ENCODE measurements around the gene METAP1.
"Not testable (repeated sequence)": the region's sequence is repeated elsewhere in the genome, so short reads cannot be mapped to it uniquely, and the experiment has no call there.

Gene METAP1

DNA sequence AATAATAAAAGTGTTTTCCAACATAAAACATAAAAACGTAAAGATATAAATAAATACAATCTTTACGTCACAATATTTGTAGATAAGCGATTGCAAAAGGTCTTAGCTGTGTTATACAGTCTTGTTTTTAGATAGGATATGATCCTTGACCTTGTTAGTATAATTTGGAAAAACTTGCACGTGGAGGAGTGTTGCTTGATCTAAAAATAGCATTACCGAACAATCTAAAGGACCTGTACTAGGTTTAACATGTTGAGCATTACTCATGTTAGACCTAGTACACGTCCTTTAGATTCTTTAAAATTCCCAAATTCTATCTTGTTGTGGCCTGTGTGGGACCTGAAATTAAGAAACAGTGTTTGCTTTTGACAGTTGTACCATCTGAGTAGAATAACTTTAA lies 1.6 kb downstream of the METAP1 start:
- no peak for DNase-seq

DNA sequence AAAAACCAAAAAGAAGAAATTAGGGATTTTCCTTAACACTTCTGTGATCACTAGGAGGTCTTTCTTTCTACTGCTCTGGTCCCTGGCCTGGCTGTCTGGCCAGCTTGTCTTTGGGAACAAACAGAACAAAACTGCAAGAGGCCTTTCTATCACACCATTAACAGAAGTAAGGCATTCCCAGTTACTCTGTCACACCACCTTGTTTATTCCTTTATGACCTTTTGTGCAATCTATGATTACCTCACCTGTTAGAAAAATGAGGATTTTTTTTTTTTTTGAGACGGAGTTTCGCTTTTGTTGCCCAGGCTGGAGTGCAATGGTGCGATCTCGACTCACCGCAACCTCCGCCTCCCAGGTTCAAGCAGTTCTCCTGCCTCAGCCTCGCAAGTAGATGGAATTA lies 3.0 kb downstream of the METAP1 start:
- DNase-seq, result no peak

DNA sequence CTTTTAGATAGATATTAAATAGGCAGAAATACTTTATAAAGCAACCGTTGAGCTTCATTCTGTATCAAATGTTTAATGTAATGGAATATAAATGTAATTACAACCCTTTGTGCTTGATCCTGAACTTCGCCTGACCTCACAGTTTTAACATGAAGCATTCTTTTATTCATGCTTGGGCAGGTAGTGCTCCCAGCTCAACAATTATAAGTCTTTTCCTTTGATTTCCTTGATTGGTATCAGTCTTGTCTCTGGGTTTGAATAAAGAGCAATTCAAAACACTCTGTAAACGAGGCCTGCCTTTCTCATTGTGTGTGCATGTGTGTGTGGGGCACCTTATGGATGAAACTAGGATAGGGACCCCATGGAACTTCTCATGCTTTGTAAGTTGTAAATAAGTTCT lies 6.8 kb downstream of the METAP1 start:
- no peak for DNase-seq

DNA sequence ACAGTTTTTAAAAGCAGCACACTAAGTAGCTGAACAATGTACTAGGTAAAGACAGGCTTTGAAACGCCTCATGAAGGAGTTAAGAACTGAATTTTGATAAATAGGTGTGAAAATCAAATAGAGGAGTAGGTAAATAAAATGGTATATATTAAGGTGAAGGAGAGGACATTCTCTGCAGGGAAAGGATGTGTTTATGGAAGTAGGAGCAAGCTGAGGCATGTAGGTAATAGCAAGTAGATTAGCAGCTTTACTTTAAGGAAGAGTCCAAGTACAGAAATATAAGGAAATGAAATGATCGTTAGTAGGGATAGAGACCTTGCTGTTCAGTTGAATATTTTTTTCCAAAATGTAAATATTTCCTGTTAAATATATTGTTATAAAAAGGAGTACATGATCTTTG lies 12.5 kb downstream of the METAP1 start:
- DNase-seq, result no peak

DNA sequence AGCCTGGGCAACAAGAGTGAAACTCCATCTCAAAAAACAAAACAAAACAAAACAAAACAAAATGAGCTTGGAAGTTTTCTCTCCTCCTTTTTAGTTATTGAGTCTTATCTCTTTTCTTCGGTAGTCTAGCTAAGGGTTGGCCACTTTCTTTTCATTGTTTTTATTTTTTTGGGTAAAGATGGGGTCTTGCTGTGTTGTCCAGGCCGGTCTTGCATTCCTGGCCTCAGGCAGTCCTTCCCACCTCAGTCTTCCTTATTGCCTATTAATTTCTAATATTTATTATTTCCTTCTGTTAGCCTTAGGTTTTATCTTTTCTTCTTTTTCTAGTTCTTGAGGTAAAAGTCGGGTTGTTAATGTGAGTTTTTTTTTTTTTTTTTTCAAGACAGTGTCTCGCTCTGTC lies 16.4 kb downstream of the METAP1 start:
- no peak for DNase-seq

DNA sequence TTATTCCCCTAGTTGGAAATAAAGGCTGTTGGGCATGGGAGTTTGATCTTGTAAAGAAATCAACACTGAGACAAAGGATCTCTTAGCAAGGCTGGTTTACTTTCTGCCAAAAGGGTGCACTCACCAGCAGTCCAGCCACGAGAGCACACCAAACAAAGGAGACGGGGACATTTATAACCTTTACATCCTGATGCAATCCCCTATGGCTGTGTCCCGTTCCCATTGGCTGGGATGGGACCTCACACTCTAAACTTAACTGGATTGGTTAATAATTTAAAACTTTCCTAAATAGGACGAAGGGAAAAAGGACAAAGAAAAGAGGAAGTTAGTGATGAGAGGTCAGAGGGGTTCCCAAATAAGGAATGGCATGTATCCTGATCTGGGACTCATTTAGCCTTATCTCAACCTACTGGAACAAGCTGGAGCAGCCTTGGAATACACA lies 17.9 kb downstream of the METAP1 start:
- DNase-seq, result no peak

DNA sequence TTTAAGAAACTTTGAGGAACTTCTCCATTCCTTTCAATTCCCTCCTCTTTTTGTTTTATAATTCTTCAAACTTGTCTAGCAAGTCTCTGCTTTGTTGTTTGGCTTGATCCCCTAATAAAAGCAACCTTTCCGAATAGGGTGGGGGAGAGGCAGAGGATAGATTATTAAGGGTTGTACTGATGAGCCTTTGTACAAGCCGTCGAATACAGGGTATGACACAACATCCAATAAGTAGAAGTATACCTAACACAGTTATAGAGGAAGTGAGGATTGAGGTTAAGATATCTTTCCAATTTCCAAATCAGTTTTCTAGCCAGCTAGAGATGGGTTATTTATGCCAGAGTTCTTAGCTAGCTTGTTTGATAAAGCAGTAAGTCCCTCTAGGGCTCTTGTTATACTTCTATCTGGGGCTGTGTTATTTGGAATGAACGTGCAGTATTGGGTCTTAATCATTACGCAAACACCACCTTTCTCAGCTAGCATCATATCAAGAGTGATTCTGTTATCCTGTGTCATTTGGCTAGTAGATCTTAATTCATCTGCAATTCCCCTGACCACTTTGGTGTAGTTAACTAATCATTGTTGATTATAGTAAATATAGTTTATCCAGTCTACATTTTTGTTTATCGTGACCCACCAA lies 18.5 kb downstream of the METAP1 start:
- DNase-seq, result no peak

DNA sequence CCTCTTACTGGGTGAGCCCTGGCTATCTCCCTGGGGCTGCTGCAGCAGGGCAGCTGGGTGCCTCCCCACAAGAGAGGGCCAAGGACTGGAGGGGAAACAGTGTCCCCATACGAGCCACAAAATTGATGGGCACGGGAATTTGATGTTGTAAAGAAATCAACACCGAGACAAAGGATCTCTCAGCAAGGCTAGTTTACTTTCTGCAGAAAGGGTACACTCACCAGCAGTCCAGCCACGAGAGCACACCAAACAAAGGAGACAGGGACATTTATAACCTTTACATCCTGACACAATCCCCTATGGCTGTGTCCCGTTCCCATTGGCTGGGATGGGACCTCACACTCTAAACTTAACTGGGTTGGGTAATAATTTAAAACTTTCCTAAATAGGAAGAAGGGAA lies 25.9 kb downstream of the METAP1 start:
- DNase-seq, result no peak

DNA sequence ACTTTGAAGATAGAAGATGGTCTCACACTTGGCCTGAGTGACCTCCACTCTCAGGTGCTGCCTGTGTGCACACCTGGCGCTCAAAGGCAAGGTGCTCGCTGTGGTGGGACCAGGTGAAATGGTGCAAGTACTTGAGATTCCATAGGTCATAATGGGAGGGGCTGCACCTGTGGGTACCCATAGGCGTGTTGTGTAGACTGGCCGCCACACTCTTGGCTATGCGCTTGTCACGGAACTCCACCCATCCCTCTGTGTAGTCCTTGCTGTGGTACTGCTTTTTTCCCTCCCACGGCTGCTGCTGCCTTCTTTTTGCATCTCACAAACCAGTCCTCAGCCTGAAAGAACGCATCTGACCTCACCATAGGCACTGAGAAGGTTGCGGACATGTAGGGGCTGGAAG lies 27.0 kb downstream of the METAP1 start:
- DNase-seq, result no peak

DNA sequence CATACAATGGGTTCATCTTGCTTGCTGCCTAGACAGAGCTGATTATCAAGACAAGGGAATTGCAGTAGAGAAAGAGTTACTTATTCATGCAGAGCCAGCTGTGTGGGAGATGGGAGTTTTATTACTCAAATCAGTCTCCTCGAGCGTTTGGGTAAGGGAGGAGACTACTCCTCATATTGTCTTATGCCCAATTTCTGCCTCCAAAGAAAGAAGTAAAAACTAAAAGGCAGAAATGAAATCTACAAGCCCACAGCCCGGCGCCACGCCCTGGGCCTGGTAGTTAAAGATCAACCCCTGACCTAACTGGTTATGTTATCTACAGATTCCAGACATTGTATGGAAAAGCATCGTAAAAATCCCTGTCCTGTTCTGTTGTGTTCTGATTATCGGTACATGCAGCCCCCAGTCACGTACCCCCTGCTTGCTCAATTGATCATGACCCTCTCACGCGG lies 28.3 kb downstream of the METAP1 start:
- DNase-seq, result not testable (repeated sequence)

DNA sequence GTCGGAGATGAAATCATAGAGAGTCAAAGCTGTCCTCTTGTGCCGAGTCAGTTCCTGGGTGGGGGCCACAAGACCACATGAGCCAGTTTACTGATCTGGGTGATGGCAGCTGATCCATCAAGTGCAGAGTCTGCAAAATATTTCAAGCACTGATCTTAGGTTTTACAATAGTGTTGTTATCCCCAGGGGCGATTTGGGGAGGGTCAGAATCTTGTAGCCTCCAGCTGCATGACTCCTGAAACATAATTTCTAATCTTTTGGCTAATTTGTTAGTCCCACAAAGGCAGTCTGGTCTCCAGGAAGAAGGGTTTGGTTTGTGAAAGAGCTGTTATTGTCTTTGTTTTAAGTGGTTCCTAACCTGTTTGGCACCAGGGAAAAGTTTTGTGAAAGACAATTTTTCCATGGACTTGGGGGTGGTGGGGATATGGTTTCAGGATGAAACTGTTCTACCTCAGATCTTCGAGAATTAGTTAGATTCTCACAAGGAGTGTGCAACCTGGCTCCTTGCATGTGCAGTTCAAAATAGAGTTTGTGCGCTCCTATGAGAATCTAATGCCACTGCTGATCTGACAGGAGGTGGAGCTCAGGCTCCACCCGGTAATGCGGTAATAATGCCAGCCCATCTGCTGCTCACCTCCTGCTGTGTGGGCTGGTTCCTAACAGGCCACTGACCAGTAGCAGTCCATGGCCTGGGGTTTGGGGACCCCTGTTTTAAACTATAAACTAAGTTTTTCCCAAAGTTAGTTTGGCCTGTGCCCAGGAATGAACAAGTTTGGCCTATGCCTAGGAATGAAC lies 29.2 kb downstream of the METAP1 start:
- DNase-seq, result no peak

DNA sequence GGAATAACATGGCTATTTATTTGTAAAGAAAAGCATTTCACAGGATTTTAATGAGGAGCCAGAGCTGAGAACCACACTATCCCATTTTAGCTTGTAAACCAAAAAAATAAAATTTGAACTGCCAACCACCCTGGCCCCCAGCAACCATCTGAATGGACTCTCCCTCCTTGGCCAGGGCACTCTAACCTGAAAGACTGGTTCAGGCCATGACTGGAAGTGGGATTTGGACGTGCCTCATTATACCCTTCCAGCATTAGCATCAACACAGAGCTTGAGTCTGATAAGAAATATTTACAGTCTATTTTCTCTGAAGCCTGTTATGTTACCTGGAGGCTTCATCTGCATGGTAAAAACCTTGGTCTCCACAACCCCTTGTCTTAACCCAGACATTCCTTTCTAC lies 30.0 kb downstream of the METAP1 start:
- no peak for DNase-seq

DNA sequence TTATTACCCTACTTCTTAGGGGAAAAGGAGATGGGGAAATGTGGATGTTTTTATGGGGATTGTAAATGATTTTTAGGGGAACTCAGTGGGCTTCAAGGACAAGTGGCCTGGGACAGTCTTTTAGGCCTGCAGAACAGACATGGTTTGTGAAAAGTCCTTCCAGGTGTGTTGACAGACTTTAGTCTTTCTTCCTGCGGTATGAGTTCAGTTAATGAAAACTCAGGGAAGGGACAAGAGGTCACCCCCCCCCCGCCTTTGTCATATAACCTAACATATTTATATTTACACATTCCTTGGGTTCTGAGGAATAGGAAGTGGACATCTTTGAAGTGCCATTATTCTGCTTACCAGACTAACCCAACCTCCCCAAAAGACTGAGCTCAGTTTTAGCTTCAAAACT lies 31.8 kb downstream of the METAP1 start:
- no peak for DNase-seq

DNA sequence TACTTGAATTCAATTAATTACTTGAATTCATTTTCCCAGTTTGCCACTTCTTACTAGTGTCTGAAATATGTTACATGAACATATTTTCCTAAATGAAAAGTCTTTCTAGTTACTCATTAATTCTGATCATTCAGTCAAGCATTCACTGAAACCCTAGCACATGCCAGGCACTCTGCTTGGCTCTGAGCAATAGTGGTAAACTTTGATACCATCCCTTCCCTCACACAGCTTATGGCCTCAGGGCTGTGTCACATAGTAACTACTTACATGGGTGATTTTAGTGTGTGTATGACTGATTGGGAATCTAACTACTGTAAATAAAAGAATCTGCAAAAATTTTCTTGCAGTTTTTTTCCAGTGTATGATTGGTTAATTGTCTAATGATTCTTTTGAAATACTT lies 32.7 kb downstream of the METAP1 start:
- DNase-seq, result no peak

DNA sequence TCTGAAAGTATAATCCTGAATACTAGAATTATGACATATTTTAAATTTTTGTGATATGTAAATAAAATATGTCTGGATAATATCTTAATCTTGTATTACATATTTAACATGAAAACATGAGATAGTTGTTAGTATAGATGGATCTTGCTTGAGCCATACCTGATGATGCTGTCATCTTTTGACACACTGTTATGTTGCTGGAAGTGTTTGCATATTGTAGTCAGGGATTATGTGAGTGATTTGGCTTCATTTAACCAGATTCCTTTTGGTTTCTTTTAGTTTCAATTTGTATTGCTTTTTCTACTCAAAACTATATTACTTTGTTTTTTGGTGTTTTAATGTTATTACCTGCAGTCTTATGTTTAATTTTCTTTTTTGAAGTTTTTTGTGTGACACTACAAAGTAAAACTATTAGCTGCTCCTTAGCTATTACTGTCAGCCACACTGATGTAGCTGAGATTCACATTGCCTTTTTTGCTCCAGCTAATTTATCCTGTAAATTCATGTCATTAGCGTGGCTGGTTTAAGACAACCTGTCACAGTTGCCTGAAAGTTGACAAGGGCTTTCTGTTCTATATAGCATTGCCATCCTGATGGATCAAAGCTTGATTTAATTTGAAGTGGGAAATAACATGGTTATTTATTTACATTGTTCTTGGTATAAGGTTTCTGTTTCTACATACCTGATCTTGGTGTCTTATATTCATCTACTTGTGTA lies 33.7 kb downstream of the METAP1 start:
- DNase-seq, result no peak

DNA sequence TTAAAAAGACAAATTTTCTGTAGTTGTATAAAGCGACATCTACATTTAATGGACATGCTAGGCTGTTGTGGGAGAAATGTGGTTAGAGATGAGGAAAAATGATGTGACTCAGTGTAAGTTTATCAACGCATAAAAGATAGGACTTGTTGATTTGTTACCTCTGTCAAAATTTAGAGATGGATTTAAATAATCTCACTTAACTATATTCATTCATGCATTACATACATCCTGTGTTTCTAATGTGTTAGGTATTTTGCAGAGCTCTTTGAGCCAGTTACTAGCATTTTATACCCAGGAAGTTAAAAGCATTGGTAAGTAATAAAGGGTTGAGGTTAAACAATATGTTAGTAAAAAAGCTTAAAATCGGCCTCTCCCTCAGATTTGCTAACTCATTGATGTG lies 34.3 kb downstream of the METAP1 start:
- DNase-seq, result no peak

DNA sequence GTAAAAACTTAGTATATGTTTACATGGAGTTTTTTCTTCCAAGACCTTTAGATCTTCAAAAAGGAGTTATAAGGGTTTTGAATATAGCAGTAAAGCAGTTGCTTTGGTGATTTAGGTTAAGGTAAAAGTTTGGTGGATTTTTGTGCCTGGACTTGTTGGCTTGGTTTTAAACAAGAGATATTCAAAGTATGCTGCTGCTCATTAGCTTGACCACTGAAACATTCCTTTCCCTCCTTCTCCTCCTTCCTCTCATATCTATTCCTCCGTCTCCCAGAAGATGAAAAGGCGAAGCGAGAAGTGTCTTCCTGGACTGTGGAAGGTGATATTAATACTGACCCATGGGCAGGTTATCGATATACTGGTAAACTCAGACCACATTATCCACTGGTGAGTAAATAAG lies 38.4 kb downstream of the METAP1 start:
- no peak for DNase-seq

DNA sequence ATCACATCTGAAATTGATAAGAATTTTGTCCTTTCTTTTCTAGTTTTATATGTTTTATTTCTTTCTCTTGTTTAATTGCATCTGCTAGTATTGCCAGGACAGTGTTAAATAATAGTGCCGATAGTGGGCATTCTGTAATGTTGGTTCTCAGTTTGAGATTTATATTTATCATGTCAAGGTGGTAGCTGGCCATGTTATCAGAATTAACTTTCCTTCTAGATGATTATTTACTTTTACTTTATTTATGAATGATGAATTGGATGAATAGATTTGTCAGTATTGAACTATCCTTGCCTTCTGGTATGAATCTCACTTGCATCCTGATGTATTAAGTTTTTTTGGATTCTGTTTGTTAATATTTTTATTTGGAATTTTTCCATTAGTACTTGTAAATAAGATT lies 42.7 kb downstream of the METAP1 start:
- DNase-seq, result no peak

DNA sequence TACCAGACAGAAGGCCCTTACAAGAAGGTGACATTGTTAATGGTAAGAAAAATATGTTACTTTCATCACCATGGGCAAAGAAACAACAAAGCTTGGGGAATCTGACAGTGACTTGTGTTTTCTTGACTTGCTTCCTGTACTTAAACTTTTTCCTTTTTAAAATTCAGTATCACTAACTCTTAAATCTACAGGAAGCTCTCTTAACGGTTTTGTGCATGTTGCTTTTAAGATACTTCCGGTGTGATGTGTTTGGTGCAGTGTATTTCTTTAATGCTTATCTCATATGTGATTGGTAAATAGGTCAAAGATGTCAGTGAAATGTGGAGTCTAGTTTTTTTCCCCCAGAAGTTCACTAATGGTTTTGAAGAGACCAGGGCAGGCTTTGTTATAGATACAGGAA lies 47.8 kb downstream of the METAP1 start:
- no peak for DNase-seq

DNA sequence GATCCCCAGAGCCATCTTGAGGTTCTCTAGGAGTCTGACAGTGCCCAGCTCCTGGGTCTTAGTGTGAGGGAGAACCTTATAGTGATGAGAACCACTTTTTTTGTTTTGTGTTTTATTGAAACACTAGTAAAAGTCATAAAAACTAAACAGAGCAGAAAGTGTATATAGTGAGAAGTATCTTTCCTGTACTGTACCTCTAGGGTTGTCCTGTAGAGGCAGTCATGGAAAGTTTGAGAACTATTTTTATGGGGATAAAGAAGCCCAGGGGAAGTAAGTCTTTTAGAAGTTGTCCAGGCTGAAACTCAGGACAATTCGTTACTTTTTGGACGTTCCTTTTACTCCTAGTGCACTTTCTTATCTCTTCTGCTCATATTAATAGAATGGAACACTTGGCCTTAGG lies 52.2 kb downstream of the METAP1 start:
- no peak for DNase-seq

DNA sequence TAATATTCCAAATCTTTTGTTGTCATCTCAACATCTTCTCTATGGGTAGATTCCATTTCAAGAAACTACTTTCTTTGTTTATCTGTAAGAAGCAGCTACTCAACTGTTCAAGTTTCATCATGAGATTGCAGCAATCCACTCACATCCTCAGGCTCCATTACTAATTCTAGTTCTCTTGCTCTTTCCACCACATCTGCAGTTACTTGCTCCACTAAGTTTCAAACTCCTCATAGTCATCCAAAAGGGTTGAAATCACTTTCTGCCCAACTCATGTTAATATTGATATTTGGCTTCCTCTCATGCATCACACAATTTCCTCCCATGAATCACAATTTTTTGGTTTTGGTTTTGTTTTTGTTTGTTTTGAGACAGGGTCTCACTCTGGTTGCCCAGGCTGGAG lies 57.4 kb downstream of the METAP1 start:
- DNase-seq, result no peak

DNA sequence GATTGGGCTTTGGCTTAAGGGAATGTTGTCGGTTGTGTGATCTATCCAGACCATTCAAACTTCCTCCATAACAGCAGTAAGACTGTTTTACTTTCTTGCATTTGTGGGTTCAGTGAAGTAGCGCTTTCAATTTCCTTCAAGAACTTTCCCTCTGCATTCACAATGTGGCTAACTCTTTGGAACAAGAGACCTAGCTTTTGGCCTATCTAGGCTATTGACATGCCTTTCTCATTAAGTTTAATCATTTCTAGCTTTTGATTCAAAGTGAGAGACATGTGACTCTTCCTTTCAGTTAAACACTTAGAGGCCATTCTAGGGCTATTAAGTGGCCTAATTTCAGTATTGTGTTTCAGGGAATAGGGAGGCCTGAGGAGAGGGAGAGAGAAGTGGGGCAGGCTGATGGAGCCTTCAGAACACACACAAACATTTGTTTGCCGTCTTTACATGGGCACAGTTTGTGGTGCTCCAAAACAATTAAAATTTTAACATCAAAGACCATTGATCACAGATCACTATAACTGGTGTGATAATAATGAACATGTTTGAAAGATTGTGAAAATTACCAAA lies 59.0 kb downstream of the METAP1 start:
- DNase-seq, result no peak

DNA sequence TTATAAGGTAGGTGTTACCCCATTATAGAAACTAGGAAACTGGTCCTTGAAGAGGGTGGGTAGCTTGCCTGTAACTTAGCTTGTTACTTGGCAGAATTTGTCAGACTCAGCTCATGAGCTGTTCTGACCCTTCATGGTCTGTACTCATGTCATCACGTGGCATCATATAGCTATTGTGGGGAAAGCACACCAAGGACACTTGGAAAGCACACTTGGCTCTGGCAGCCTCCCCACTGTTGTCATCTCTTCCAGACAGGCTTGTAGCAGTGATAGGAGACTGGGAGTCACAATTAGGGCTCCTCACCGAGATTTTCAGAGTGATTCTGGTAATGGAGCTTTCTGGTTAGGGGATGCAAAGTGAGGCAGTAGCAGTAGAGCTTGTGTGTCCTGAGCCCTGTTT lies 62.7 kb downstream of the METAP1 start:
- DNase-seq, result no peak

DNA sequence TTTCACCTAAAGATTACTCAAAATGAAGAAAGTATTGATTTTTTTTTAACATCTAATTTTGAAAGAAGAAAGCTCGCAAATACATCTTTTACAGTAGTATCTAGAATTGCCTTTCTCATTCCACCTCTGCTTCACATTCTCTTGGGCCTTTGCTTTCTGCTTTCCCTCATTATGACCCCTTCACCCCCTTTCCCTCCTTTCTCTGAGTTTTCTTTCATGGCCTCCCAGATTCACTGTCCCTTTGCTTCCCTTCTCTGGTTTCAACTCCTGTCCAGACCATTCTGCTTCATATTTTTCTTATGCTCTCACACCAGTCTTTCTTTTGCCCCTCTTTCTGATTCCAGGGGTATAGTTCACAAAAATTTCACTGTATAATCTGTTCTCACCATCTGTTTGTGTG lies 64.0 kb downstream of the METAP1 start:
- no peak for DNase-seq
